WERI-Rb-1 (cell line): ENCODE data around the gene CHST11.

Source experiments
- DNase-seq: peaks from one replicate; pipeline ENCODE4 v3.0.0-alpha.2; 2020
- H3K27ac ChIP-seq: fragments of 250-450 bp; sonication (Bioruptor Pico); 2 replicates; pipeline ENCODE4 v1.5.1; 2020; ENCODE audit warnings: mild to moderate bottlenecking, moderate library complexity
- H3K27me3 ChIP-seq: fragments of 250-450 bp; sonication (Bioruptor Pico); 2 replicates; pipeline ENCODE4 v1.5.1; 2021; ENCODE audit warnings: mild to moderate bottlenecking, low read depth, moderate library complexity; ENCODE audit not compliant: insufficient read depth, severe bottlenecking
- H3K36me3 ChIP-seq: fragments of 250-450 bp; sonication (Bioruptor Pico); 2 replicates; pipeline ENCODE4 v1.5.1; 2020; ENCODE audit warnings: mild to moderate bottlenecking, moderate library complexity
- H3K4me3 ChIP-seq: 2 replicates; pipeline ENCODE4 v1.5.1; 2011; ENCODE audit warnings: low read depth, mild to moderate bottlenecking, control low read depth, low read length
- H3K9me3 ChIP-seq: fragments of 250-450 bp; sonication (Bioruptor Pico); 2 replicates; pipeline ENCODE4 v1.5.1; 2021; ENCODE audit warnings: mild to moderate bottlenecking, moderate library complexity; ENCODE audit not compliant: severe bottlenecking
- TF ChIP-seq, protein P1 (sequence below): IDR thresholded peaks from 2 replicates; pipeline ENCODE4 v1.5.1; 2011; ENCODE audit warnings: low read depth, mild to moderate bottlenecking, control low read depth, inconsistent platforms, low read length

The CHST11 gene

DNA sequence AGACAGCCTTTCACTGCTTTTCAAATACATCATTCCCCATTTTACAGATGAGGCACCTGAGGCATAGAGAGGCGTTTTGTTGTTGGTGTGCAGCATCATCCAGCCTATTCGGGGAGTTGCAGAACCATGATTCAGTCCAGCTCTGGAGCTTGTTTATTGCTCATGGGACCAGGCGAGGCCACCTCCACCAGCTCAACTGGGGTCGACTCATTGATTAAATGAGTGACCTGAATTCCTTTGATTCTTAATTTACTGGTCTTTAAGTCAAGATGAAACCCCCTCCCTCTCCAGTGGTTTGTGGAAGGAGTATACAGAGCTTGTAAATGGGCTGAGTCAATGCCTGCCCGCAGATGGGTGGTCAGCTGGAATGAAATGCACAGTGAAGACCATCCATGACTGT is 161.9 kb downstream of the CHST11 start:
- no peak for DNase-seq
- Histone ChIP-seq H3K4me3 (no peak overlapping the region), H3K27ac (no peak overlapping the region), H3K36me3 (no peaks in the 10 kb centered on the region), H3K27me3 (no peaks in the 10 kb centered on the region), H3K9me3 (peaks cover 17% of the 10 kb centered on the region)
- TF ChIP-seq, protein P1, sequence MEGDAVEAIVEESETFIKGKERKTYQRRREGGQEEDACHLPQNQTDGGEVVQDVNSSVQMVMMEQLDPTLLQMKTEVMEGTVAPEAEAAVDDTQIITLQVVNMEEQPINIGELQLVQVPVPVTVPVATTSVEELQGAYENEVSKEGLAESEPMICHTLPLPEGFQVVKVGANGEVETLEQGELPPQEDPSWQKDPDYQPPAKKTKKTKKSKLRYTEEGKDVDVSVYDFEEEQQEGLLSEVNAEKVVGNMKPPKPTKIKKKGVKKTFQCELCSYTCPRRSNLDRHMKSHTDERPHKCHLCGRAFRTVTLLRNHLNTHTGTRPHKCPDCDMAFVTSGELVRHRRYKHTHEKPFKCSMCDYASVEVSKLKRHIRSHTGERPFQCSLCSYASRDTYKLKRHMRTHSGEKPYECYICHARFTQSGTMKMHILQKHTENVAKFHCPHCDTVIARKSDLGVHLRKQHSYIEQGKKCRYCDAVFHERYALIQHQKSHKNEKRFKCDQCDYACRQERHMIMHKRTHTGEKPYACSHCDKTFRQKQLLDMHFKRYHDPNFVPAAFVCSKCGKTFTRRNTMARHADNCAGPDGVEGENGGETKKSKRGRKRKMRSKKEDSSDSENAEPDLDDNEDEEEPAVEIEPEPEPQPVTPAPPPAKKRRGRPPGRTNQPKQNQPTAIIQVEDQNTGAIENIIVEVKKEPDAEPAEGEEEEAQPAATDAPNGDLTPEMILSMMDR, result no peak

- no peaks in the 10 kb centered on the region for H3K27me3 ChIP-seq
- TF ChIP-seq, protein P1, result no peak
- H3K4me3 ChIP-seq, result no peak overlapping the region
- no peaks in the 10 kb centered on the region for H3K36me3 ChIP-seq
- no peak for DNase-seq
- peaks cover 17% of the 10 kb centered on the region for H3K9me3 ChIP-seq
- H3K27ac ChIP-seq, result no peak overlapping the region
Observed at GRCh38 chr12:104619305-104619704, 162.6 kb downstream of the CHST11 start.

DNA sequence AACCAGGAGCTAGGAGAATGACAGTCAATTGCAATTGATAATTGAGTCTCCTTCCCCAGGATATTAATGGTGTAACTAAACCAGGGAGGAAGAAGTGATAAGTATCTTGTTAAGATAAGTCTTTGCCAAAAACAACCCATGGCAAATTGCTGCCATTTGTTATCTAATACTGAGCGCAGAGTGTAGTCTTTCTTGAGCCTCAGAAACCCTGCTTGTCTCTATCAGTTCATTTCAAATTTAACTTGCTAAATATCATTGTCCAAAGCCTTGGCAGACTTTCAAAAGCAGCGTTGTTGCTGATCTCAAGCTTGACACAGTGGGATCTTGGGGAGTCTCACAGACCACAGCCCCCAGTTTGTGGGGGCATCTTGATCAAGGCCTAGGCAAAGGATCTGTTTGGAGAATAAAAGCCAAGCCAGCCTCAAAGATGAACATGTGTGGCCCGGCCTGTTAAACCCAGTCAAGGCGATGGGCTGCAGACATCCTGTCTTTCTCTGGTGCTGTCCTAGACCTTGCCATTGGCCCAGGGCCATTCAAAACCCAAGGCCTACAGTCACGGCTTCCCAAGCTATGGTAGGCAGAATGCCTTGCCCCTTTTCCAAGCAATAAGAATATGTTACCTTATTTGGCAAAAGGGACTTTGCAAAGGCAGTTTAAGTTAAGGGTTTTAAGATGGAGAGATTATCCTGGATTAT is 164.2 kb downstream of the CHST11 start:
- Histone ChIP-seq H3K27ac (no peak overlapping the region), H3K4me3 (no peak overlapping the region), H3K9me3 (peaks cover 17% of the 10 kb centered on the region), H3K27me3 (no peaks in the 10 kb centered on the region), H3K36me3 (no peaks in the 10 kb centered on the region)
- TF ChIP-seq, protein P1, result no peak
- peak; percentile 34 for DNase-seq

DNA sequence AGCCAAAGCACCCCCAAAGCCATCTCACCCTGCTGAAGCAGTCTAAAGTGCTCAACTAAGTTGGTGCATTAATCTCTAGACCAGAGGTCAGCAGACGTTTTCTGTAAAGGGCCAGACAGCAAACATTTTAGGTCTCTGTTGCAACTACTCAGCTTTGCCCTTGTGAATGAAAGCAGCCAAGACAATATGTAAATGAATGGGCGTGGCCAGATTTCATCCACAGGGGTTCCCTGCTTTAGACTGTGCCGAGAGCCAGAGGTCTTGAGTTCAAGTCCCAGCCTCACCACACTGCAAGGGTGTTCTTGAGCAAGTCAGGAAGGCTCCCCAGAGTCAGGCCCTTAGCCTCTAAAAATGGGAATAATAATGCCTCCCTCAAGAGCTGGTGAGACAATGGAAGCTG is 166.2 kb downstream of the CHST11 start:
- no peak overlapping the region for H3K27ac ChIP-seq
- no peaks in the 10 kb centered on the region for H3K36me3 ChIP-seq
- no peak overlapping the region for H3K4me3 ChIP-seq
- H3K27me3 ChIP-seq, result no peaks in the 10 kb centered on the region
- no peak for DNase-seq
- TF ChIP-seq, protein P1, result no peak
- H3K9me3 ChIP-seq, result peaks cover 15% of the 10 kb centered on the region

GRCh38 chr12:104623883-104624282 is 167.1 kb downstream of the CHST11 start:
- Histone ChIP-seq H3K9me3 (peaks cover 15% of the 10 kb centered on the region), H3K4me3 (no peak overlapping the region), H3K36me3 (no peaks in the 10 kb centered on the region), H3K27me3 (no peaks in the 10 kb centered on the region), H3K27ac (no peak overlapping the region)
- DNase-seq, result no peak
- TF ChIP-seq, protein P1, result no peak

GRCh38 chr12:104624529-104624928 is 167.8 kb downstream of the CHST11 start:
- DNase-seq, result no peak
- Histone ChIP-seq H3K9me3 (peaks cover 15% of the 10 kb centered on the region), H3K36me3 (no peaks in the 10 kb centered on the region), H3K27ac (no peak overlapping the region), H3K4me3 (no peak overlapping the region), H3K27me3 (no peaks in the 10 kb centered on the region)
- TF ChIP-seq, protein P1, result no peak
